Stimulated activated CD8-positive, alpha-beta memory T cell treated with anti-CD3 and anti-CD28 coated beads, Interleukin-4, amount 100 ng/mL, for 48 hours (primary cell): ENCODE results near the gene ITGB3.

ENCODE experiments used
- DNase-seq: peaks from one replicate; pipeline ENCODE4 v3.0.0-alpha.2; 2020

ITGB3 gene

DNA sequence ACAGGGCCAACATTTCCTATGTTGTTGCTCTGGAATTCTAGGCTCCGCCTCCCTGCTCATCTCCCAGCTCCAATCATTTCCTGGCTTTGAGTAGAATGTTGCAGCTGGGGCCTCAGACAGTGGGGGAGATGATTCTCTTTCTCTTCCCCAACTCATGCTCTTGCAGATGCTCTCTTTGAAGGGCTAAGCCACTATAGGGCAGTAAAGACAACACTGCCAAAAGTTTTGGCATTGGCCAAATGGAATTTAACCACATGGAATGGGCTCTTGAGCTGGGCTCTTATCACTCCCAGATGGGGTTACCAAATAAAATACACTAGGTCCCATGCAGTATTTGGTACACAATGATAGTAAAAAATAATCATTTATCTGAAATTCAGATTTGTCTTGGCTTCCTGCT lies 50.6 kb downstream of the ITGB3 start:
- no peak for DNase-seq

GRCh38 chr17:47305302-47305923 lies 51.8 kb downstream of the ITGB3 start:
- DNase-seq: no peak

- no peak for DNase-seq
These were observed 56.6 kb downstream of the ITGB3 start for GRCh38 chr17:47310186-47310733.

DNA sequence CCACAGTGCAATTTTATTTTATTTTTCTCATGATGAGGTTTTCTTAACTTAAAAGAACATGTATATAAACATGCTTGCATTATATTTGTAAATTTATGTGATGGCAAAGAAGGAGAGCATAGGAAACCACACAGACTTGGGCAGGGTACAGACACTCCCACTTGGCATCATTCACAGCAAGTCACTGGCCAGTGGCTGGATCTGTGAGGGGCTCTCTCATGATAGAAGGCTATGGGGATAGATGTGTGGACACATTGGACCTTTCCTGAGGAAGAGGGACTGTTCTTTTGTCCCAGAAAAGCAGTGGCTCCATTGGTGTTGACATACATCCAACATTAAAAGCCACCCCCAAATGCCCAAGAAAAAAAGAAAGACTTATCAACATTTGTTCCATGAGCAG lies 57.8 kb downstream of the ITGB3 start:
- no peak for DNase-seq

DNA sequence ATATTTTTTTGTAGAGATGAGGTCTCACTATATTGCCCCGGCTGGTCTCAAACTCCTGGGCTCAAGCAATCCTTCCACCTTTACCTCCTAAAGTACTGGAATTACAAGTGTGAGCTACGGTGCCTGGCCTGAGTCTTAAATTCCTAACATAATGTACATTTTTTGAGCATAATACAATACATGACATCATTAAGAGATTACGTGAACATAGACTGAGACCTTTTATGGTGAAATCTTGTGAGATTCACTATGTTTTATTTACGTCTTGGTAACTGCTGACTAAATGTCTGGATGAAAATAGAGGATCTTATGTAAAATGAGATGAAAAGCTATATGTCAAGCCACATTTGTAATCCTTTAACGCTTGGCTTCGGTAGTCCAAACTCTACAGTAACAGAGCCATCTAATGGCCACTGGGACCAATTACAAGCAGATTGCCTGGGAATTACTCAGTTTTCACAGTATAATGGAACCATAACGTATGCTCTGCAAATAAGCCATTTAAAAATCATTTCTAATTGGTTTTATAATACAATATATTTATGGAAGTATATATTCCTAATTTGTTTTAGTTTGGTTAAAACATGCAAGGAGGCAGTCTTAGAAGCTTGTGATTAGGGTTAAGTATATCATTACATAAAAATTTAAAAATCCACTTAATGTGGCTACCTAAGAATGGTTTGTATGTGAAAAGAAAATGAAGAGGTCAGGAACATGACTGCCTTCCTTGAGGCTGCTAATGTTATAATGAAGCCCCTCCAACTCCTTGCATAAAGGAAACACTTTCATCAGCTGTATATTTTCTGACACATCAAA lies 62.0 kb downstream of the ITGB3 start:
- DNase-seq: no peak

DNA sequence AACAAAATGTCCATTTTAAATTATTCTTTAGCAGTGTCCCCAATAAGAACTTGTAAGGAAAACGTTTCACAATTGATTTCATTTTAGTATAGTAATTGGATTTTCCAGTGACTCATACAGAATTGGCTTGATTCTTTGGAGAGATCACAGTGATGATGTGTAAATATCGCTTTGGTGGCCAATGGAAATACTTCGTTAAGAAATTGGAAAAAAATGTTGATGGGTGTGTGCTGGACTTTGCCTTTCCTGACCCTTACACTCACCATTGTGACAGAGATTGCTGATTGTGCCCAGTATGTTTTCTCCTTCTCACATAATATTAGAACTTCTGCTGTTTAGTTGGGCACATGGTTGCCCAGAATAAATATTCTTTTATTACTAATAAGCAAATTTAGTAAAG lies 62.7 kb downstream of the ITGB3 start:
- DNase-seq: no peak

GRCh38 chr17:47317119-47317518 lies 63.5 kb downstream of the ITGB3 start:
- no peak for DNase-seq

GRCh38 chr17:47318197-47318918 lies 64.7 kb downstream of the ITGB3 start:
- DNase-seq: no peak

DNA sequence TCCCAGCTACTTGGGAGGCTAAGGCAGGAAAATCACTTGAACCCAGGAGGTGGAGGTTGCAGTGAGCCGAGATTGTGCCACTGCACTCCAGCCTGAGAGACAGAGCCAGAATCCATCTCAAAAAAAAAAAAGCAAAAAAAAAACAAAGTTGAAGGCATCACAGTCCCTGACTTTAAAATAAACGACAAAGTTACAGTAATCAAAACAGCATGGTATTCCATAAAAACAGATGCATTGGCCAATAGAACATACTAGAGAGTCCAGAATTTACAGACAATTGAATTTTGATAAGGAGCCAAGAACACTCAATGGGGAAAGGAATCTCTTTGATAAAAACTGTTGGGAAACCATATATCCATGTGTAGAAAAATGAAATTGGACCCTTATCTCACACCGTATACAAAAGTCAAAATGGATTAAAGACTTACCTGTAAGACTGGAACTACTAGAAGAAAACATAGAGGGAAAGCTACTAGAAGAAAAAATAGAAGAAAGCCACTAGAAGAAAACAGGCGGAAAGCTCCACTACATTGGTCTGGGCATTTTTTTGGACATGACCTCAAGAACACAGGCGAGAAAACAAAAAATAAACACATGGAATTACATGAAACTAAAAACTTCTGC lies 67.4 kb downstream of the ITGB3 start:
- DNase-seq: no peak

- DNase-seq: peak; percentile 86
These were observed 70.0 kb downstream of the ITGB3 start, which contains the start of gene EFCAB13 for GRCh38 chr17:47323382-47324223. TSS of gene EFCAB13 (plus strand) at chr17:47323955. CDS start at chr17:47328354, 4,399 bp downstream.

DNA sequence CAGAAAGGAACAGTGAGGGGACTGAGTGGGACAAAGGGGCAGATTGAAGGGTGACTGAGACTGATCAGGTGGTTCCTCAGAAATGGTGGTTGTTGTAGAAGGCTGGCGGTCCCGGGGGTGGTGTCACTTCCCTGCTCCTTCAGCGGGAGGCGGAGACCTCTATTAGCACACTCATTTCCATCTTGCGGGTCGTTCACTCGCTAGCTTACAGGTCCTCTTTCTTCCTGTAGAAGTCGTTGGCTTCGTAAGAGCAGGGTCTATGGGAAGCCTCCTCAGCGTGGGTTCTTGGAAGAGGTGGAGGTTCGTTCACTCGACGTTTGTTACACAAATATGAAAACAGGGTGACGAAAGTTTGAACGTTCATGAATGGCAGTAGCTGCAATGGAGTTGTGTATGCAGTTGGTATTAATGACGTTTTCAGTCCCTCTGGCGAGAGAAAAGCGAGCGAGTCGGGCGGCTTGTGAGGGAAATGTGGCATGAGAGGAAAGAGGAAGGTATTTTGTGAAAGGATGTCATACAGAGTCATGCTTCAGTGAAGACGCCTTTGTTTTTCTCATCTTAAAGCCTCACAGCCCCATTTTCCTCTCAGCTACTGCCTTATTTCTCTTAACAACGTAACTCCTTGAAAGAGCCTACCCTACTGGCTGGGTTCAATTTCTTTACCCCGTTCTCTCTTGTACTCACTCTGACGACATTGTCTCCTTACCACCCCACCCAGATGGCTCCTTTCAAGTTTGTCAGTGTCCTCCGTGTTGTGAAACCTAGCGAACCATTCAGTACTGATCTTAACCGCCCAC lies 70.8 kb downstream of the ITGB3 start:
- peak; percentile 67 for DNase-seq

- DNase-seq: no peak
These were observed 71.5 kb downstream of the ITGB3 start for GRCh38 chr17:47325176-47325575.

GRCh38 chr17:47330548-47330947 lies 76.9 kb downstream of the ITGB3 start:
- no peak for DNase-seq

GRCh38 chr17:47332287-47332686 lies 78.7 kb downstream of the ITGB3 start:
- no peak for DNase-seq

GRCh38 chr17:47335101-47335936 lies 81.7 kb downstream of the ITGB3 start:
- no peak for DNase-seq

DNA sequence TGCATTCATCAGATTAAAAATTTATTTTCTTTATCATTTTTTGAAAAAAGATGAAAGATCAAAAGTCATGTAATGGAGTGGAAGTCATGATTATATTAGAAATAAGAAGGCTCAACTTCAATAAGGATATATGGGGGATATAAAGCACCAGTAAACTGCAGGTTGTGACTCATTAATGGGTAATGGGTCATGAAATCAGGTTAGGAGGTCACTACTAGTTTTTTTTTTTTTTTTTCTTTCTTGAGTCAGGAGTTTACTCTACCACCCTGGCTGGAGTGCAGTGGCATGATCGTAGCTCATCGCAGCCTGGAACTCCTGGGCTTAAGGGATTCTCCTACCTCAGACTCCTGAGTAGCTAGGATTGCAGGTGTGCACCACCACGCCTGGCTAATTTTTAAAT lies 84.4 kb downstream of the ITGB3 start:
- DNase-seq: no peak

- no peak for DNase-seq
These were observed 99.2 kb downstream of the ITGB3 start for GRCh38 chr17:47352848-47353247.

DNA sequence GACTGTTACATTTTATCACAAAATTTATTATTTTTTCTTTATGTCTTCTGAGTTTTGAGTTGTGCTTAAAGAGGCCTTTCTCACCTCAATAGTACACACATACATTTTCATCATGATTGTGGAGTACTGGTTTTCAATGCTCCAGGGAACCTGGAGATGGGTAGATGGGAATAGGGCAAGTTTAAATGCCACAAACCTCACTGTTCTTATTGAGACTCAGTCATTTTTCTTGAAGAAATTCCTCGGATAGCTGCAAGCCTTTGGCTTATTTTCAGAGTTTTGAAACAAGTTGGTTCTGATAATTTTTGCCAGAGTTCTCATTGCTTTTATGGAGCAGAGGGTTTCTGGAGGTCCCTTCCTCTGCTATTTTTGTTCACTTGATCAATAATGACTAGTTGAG lies 105.0 kb downstream of the ITGB3 start:
- no peak for DNase-seq
